ENCODE results near the gene TFAP2C. TPM values are rescaled to one million over a fixed set of nuclear protein-coding genes. Genes with fewer than 3 reads are reported as not detected.

Gene TFAP2C
- polyA plus RNA-seq, 1 donor (not counting 4 experiments of a cell fraction or from before 2014, with no cell fraction given), result 11.5 TPM

DNA sequence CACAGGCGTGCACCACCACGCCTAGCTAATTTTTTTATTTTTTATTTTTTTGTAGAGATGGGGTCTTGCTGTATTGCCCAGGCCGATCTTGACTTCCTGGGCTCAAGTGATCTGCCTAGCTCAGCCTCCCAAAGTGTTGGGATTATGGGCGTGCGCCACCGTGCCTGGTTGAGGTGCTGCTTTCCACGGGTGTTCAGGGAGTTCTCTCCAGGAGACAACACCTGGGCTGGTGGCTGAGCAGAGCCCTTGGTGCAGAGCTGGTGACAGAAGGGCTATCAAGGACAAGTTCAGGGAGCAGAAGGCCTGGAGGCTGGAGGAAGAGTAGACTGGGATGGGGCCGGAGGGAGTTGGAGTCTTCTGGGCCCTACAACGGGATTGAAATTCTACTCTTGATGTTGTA, 34.6 kb downstream of the TFAP2C start:
- no peak overlapping the region for H3K9ac ChIP-seq (ENCODE audit: control insufficient read depth, extremely low read depth, insufficient read depth, low read length)
- H3K36me3 ChIP-seq (ENCODE audit: control insufficient read depth in 2 of 2, extremely low read depth in 1 of 2, insufficient read depth in 2 of 2, low read length in 2 of 2), result no peaks in the 10 kb centered on the region
- H3K79me2 ChIP-seq (ENCODE audit: control insufficient read depth, insufficient read depth, low read length), result no peaks in the 10 kb centered on the region
- DNase-seq (ENCODE audit: low read depth, low spot score) (no peak), FAIRE-seq (no peak)
- no peak overlapping the region for H3K4me2 ChIP-seq (ENCODE audit: control insufficient read depth, extremely low read depth, insufficient read depth, low read depth, low read length)
- H3K9me1 ChIP-seq (ENCODE audit: control insufficient read depth, extremely low read depth, insufficient read depth, low read length), result no peaks in the 10 kb centered on the region
- no peaks in the 10 kb centered on the region for H3K27me3 ChIP-seq (ENCODE audit: control insufficient read depth, extremely low read depth, insufficient read depth, low read length)
- H3K4me3 ChIP-seq (ENCODE audit: control insufficient read depth in 2 of 3, extremely low read depth in 1 of 3, insufficient read depth in 2 of 3, low read depth in 1 of 3, low read length in 3 of 3), result no peak overlapping the region
- H3K27ac ChIP-seq (ENCODE audit: control insufficient read depth, insufficient read depth, low read length), result no peak overlapping the region
- dilution Hi-C loops (cut with MboI; ENCODE audit: extremely low pct_ligation_motif_present, low sequenced_read_pairs), result no loop called here
- TF ChIP-seq, protein P1, sequence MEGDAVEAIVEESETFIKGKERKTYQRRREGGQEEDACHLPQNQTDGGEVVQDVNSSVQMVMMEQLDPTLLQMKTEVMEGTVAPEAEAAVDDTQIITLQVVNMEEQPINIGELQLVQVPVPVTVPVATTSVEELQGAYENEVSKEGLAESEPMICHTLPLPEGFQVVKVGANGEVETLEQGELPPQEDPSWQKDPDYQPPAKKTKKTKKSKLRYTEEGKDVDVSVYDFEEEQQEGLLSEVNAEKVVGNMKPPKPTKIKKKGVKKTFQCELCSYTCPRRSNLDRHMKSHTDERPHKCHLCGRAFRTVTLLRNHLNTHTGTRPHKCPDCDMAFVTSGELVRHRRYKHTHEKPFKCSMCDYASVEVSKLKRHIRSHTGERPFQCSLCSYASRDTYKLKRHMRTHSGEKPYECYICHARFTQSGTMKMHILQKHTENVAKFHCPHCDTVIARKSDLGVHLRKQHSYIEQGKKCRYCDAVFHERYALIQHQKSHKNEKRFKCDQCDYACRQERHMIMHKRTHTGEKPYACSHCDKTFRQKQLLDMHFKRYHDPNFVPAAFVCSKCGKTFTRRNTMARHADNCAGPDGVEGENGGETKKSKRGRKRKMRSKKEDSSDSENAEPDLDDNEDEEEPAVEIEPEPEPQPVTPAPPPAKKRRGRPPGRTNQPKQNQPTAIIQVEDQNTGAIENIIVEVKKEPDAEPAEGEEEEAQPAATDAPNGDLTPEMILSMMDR (optimal IDR thresholded peaks at IDR 0.05 in 1 of 3, IDR thresholded peaks at IDR 0.05 in 1 of 3, conservative IDR thresholded peaks at IDR 0.05 in 1 of 3; ENCODE audit: extremely low read depth in 1 of 3, insufficient read depth in 2 of 3, low read length in 3 of 3), result no peak
- no peak for TF ChIP-seq EZH2 (IDR thresholded peaks at IDR 0.05; ENCODE audit: low read length)
- no peak overlapping the region for H2AFZ ChIP-seq (ENCODE audit: control insufficient read depth, low read length)
- H4K20me1 ChIP-seq (ENCODE audit: control insufficient read depth, extremely low read depth, insufficient read depth, low read length), result no peaks in the 10 kb centered on the region
- no peaks in the 10 kb centered on the region for H3K4me1 ChIP-seq (ENCODE audit: control insufficient read depth, extremely low read depth, insufficient read depth, low read length)
- H3K9me3 ChIP-seq (ENCODE audit: control insufficient read depth, low read depth, low read length), result no peaks in the 10 kb centered on the region

DNA sequence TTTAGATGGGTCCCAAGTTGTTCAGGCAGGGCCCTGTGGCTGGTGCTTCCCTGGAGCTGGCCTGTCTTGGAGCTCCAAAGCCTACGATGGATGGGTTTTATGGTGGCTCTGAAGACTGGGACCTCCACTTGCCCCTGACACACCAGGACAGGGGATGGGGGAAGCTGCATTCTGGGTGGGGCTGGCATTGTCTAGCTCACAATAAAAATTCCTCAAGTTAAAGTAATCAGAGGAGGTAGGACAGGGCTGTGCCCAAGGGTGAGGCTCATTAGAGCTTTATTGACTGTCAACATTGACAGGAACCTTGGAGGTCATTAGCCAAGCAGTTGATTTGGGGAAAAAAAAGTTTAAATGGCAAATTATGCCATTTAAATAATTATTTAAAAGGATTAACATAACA, 35.7 kb downstream of the TFAP2C start:
- no peaks in the 10 kb centered on the region for H3K4me1 ChIP-seq (ENCODE audit: control insufficient read depth, extremely low read depth, insufficient read depth, low read length)
- no peak overlapping the region for H3K9ac ChIP-seq (ENCODE audit: control insufficient read depth, extremely low read depth, insufficient read depth, low read length)
- no peaks in the 10 kb centered on the region for H4K20me1 ChIP-seq (ENCODE audit: control insufficient read depth, extremely low read depth, insufficient read depth, low read length)
- no peak for TF ChIP-seq EZH2 (IDR thresholded peaks at IDR 0.05; ENCODE audit: low read length)
- TF ChIP-seq, protein P1 (optimal IDR thresholded peaks at IDR 0.05 in 1 of 3, IDR thresholded peaks at IDR 0.05 in 1 of 3, conservative IDR thresholded peaks at IDR 0.05 in 1 of 3; ENCODE audit: extremely low read depth in 1 of 3, insufficient read depth in 2 of 3, low read length in 3 of 3), result no peak
- DNase-seq (ENCODE audit: low read depth, low spot score) (no peak), FAIRE-seq (no peak)
- no peaks in the 10 kb centered on the region for H3K36me3 ChIP-seq (ENCODE audit: control insufficient read depth in 2 of 2, extremely low read depth in 1 of 2, insufficient read depth in 2 of 2, low read length in 2 of 2)
- dilution Hi-C loops (cut with MboI; ENCODE audit: extremely low pct_ligation_motif_present, low sequenced_read_pairs), result no loop called here
- H3K9me3 ChIP-seq (ENCODE audit: control insufficient read depth, low read depth, low read length), result no peaks in the 10 kb centered on the region
- H3K27ac ChIP-seq (ENCODE audit: control insufficient read depth, insufficient read depth, low read length), result no peak overlapping the region
- H3K4me3 ChIP-seq (ENCODE audit: control insufficient read depth in 2 of 3, extremely low read depth in 1 of 3, insufficient read depth in 2 of 3, low read depth in 1 of 3, low read length in 3 of 3), result no peak overlapping the region
- H3K79me2 ChIP-seq (ENCODE audit: control insufficient read depth, insufficient read depth, low read length), result no peaks in the 10 kb centered on the region
- no peaks in the 10 kb centered on the region for H3K9me1 ChIP-seq (ENCODE audit: control insufficient read depth, extremely low read depth, insufficient read depth, low read length)
- H3K27me3 ChIP-seq (ENCODE audit: control insufficient read depth, extremely low read depth, insufficient read depth, low read length), result no peaks in the 10 kb centered on the region
- no peak overlapping the region for H3K4me2 ChIP-seq (ENCODE audit: control insufficient read depth, extremely low read depth, insufficient read depth, low read depth, low read length)
- no peak overlapping the region for H2AFZ ChIP-seq (ENCODE audit: control insufficient read depth, low read length)

Data from keratinocyte (primary cell).